ENCODE results near the gene ANXA11.
A peak's percentile ranks its signal among the peaks of the same experiment; 100 is the strongest.

ANXA11 gene

DNA sequence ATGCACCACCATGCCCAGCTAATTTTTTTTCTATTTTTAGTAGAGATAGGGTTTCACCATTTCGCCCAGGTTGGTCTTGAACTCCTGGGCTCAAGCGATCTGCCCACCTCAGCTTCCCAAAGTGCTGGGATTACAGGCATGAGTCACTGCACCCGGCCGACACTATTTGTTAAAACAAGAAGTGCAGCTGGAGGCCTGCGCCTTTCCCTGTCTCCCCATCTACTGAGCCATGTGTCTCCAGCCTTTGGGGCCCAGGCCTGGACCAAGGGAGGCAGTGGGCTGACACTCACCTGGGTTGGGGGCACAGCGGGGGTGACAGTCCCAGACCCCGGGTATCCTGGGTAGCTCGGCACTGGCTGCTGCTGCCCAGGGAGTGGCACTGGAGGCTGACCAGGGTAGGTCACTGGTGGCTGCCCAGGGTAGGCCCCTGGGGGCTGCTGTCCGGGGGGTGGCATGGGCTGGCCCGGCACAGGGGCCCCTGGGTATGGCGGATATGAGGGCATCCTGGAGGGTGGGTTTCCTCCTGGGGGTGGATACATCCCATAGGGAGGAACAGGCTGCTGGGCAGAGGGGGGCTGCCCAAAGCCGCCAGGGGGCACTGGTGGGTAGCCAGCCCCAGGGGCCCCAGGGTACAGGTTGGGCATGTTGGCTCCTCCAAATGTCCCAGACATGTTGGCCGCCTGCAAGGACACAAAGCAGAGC lies 36.5 kb downstream of the ANXA11 start:
- no peaks in the 10 kb centered on the region for H3K9me3 Mint-ChIP-seq
- H3K27me3 Mint-ChIP-seq (ENCODE audit: low read depth): no peaks in the 10 kb centered on the region
- peaks cover 16% of the 10 kb centered on the region for H3K4me1 Mint-ChIP-seq (ENCODE audit: low read depth)
- peaks cover 17% of the 10 kb centered on the region for H3K36me3 Mint-ChIP-seq (ENCODE audit: low read depth)
- H3K4me3 Mint-ChIP-seq: no peak overlapping the region
- no peak overlapping the region for H3K27ac Mint-ChIP-seq

DNA sequence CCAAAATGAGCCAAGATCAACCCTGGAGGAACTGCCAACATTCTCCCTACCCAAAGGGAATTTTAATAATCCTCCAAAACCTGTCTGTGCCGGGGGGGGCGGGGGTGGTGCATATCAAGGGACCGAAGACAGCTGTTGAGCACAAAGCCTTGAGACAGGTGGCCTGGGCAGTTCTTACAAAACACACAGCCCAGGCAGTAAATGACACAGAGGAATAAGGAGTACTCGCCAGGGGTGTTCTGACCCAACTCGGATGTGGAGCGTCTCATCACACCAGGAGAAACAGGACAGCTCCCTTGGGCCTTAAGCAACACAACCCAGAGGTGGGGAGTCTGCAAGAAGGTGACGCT lies 37.2 kb downstream of the ANXA11 start:
- H3K4me1 Mint-ChIP-seq (ENCODE audit: low read depth): peaks cover 14% of the 10 kb centered on the region
- H3K9me3 Mint-ChIP-seq: no peaks in the 10 kb centered on the region
- H3K36me3 Mint-ChIP-seq (ENCODE audit: low read depth): peaks cover 24% of the 10 kb centered on the region
- no peak overlapping the region for H3K4me3 Mint-ChIP-seq
- H3K27me3 Mint-ChIP-seq (ENCODE audit: low read depth): no peaks in the 10 kb centered on the region
- H3K27ac Mint-ChIP-seq: no peak overlapping the region

DNA sequence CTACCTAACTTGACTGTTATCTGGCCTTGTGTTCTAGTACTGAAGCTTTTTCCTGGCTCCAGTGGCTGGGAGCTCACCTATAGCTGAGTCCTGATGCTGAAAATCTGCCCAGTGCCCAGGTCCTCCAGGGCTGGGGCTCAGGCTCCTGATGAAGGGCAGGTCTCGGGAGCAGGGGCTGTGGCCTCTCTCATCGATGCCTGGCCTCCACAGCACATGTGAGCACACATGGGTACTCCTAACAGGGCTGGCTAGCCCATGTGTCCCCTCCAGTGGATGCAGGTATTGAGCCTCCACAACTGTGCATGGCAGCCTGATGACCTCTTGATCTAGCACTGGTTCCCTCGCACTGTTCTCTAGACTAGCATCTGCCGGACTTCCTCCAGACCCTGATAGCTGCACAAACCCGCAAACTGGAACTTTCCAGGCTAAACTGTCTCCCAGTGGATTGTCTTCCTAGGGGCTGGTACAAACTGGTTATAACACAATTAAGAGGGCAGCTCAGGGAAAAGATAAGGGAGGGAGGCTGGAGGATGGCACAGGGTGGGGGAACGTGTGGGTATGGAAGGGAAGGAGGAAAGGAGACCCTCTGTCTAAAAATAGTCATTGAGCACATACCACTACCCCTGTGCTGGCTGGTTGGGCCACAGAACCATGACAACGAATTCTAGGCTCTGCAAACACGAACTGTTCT lies 37.7 kb downstream of the ANXA11 start:
- Mint-ChIP-seq H3K4me3 (no peak overlapping the region), H3K27ac (no peak overlapping the region), H3K36me3 (ENCODE audit: low read depth) (peaks cover 29% of the 10 kb centered on the region)

DNA sequence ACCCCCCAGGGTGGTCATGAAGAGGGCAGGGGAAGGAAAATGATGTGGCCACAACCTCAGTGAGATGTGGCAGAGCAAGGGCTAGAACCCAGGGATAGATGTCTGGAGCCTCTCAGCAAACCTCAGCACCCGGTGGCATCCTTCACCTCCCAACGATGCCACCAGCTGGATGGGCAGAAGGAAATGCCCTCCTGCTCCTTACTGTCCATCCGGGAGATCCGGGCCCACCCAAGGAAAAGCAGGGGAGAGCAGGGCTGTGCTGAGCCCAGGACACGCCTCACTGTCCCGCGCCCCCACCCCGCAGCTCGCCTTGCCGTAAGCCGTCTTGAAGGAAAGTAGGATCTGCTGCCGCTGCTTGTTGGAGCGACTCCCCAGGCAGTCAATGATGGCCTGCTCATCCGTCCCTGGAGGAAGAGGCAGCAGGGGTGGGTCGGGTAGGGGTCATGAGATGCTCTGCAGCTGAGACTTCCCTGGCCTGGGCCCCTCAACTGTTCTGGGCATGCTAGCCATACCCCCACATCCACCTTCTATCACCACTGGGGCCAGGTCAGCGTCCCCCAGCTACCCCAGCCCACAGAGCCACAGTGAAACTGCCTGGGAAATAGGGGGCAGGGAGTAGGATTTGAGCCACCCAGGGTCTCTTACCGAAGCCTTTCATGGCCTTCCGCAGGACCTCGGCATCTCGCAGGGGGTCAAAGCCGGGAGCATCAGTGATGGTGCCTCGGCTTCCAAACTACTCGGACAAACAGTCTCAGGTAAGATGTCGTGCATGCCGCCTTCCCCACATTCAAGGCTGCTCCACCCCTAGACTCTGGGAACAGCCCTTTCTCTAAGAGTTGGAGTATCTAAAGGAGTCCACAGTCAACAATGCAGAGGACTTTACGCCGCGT lies 38.5 kb downstream of the ANXA11 start:
- H3K4me1 Mint-ChIP-seq (ENCODE audit: low read depth): peaks cover 12% of the 10 kb centered on the region
- H3K27ac Mint-ChIP-seq: no peak overlapping the region
- H3K4me3 Mint-ChIP-seq: no peak overlapping the region
- H3K9me3 Mint-ChIP-seq: no peaks in the 10 kb centered on the region
- no peaks in the 10 kb centered on the region for H3K27me3 Mint-ChIP-seq (ENCODE audit: low read depth)
- H3K36me3 Mint-ChIP-seq (ENCODE audit: low read depth): peaks cover 34% of the 10 kb centered on the region

More for the DNA sequence above, 37.7 kb downstream of the ANXA11 start:
- Mint-ChIP-seq H3K27me3 (ENCODE audit: low read depth) (no peaks in the 10 kb centered on the region), H3K9me3 (no peaks in the 10 kb centered on the region), H3K4me1 (ENCODE audit: low read depth) (peaks cover 12% of the 10 kb centered on the region)

DNA sequence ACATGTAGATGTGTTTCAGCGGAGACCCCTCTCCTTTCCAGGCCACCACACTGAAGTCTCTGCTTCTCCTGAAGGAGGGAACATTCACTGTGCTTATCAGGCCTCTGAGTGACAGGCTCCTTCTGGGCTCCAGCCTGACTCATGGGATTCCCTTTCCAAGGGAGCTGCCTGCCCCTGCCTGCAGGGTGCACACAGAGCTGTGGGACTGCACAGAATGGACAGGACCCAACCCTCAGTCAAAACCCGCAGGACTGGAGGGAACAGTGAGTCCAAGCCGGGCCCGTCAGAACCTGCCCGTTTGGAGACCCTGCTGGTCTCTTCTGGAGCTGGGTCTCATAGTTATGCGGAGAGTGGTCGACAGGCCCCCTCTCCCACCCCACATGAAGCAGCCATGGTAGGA lies 40.2 kb downstream of the ANXA11 start:
- H3K27ac Mint-ChIP-seq: no peak overlapping the region
- H3K36me3 Mint-ChIP-seq (ENCODE audit: low read depth): peaks cover 46% of the 10 kb centered on the region
- no peaks in the 10 kb centered on the region for H3K27me3 Mint-ChIP-seq (ENCODE audit: low read depth)
- peaks cover 11% of the 10 kb centered on the region for H3K4me1 Mint-ChIP-seq (ENCODE audit: low read depth)
- no peaks in the 10 kb centered on the region for H3K9me3 Mint-ChIP-seq
- no peak overlapping the region for H3K4me3 Mint-ChIP-seq

DNA sequence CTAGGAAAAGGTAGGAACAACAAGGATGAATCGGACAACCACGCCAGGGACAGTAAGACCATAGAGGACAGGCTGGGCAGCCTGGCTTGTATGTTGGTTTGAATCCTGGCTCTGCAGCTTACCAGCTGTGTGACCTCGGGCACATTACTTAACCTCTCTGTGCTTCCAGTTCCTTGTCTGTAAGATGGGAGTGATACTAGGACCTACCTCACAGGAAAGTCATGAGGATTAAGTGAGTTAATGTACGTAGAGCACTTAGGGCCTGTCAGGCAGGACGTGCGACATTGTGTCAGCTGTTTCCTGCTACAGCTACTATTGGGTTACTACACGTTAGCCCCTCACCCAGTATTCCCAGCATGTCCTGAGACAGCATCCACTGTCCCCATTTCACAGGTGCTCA lies 40.7 kb downstream of the ANXA11 start:
- Mint-ChIP-seq H3K36me3 (ENCODE audit: low read depth) (peaks cover 45% of the 10 kb centered on the region), H3K4me3 (no peak overlapping the region), H3K27me3 (ENCODE audit: low read depth) (no peaks in the 10 kb centered on the region), H3K27ac (no peak overlapping the region), H3K9me3 (no peaks in the 10 kb centered on the region), H3K4me1 (ENCODE audit: low read depth) (peaks cover 9% of the 10 kb centered on the region)

DNA sequence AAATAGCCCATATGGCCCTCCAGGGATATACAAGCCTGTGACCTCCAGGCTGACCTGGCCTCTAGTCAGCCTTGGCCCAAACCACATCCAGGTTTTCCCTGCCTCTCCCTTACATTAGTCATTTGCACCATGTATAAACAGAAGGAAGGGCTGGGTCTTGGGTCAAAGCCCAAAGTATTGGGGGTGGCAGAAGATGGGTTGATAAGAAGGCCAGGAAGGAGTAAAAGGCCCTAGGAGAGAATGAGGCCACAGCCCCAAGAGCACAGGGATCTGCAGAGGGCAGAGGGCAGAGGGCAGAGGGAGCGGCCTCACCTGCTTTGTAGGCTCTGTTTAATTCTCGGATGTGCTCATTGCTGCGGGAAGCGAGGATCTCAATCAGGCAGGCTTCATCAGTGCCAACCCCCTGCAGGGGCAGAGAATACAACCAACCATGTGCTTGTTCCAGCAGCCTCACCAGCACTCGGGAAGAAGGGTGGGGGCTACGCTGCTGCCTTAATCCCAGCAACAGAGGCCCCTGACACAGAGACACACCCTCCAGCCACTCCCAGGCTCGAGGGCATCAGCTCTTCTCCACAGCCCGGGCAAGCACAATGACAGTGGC lies 41.5 kb downstream of the ANXA11 start:
- no peak overlapping the region for H3K27ac Mint-ChIP-seq
- peaks cover 50% of the 10 kb centered on the region for H3K36me3 Mint-ChIP-seq (ENCODE audit: low read depth)
- no peaks in the 10 kb centered on the region for H3K27me3 Mint-ChIP-seq (ENCODE audit: low read depth)
- H3K4me3 Mint-ChIP-seq: no peak overlapping the region
- no peaks in the 10 kb centered on the region for H3K9me3 Mint-ChIP-seq
- H3K4me1 Mint-ChIP-seq (ENCODE audit: low read depth): peaks cover 15% of the 10 kb centered on the region

DNA sequence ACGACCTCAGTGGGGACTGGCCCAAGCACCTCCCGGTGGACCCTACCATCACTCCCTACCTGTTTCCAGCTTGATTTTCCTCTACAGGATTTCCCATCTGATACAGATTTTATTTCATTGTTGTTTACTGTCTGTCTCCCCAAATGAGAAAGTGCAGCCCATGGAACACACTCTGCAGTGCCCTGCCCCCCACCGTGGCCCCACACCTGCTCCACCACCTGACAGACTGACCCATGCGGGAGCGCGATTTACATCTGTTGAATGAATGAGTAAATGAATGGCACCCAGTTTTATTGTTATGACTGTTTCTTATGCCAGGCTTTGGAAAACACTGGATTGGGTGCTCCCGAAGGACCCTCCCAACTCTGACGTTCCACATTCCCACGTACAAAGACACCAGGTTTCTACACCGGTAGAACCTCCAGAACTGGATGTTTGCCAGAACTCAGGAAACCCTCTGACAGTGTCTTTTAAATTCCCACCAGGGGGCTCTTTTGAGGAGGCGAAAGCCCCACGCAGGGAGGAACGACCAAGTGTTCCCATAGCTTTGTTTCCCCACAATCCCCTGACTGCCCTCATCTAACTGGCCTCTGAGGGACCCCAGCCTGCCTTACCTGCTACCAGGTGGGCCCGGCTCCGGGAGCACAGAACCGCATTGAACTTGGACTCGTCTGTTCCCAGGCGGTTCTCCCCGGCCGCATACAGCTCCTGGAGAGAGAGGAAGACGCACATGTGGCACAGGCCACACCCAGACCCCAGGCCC lies 43.8 kb downstream of the ANXA11 start:
- Mint-ChIP-seq H3K4me1 (ENCODE audit: low read depth) (peaks cover 16% of the 10 kb centered on the region), H3K27me3 (ENCODE audit: low read depth) (no peaks in the 10 kb centered on the region), H3K9me3 (no peaks in the 10 kb centered on the region), H3K4me3 (no peak overlapping the region), H3K27ac (no peak overlapping the region), H3K36me3 (ENCODE audit: low read depth) (peaks cover 67% of the 10 kb centered on the region)

DNA sequence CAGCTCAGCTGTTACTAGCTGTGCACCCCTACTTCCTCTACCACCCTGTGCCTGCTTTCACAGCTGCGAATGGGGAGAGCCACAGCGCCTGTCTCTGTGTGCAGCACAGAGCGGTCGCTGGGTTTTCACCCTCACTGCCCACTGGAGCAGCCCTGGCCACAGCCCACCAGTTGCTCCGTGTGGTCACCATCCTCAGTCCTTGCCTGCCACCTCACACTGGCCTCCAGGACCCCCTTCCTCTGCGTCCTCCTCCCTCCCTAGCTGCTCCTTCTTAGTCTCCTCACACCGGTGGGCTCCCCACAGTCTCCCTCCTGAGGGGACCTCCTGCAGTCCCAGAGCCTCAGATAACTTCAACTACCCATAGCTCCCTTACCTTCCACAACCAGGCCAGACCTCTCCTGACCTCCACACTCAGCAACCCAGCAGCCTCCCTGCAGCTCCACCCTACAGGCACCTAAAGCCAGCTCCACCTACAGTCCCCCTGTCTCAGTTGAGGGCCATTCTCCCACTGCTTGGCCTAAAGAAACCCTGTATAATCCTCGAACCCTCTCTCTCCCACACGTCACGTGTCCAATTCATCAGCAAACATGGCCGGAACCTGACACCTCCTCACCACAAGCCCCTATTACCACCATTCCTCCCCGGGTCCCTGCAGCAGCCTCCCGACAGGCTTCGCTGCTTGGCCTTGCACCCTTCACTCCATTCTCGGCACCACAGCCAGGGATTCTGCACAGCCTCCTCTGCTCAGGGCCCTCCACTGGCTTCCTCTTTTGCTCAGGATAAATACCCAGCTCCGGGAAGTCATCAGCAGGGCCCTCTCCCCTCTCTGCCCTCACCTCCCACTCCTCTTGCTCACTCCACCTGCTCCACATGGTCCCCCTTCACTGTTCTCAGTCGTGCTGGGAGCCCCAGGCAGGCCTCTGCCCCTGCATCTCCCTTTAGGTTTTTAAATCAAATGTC lies 44.7 kb downstream of the ANXA11 start:
- H3K27ac Mint-ChIP-seq: no peak overlapping the region
- H3K27me3 Mint-ChIP-seq (ENCODE audit: low read depth): no peaks in the 10 kb centered on the region
- H3K9me3 Mint-ChIP-seq: no peaks in the 10 kb centered on the region
- no peak overlapping the region for H3K4me3 Mint-ChIP-seq
- peaks cover 68% of the 10 kb centered on the region for H3K36me3 Mint-ChIP-seq (ENCODE audit: low read depth)
- peaks cover 12% of the 10 kb centered on the region for H3K4me1 Mint-ChIP-seq (ENCODE audit: low read depth)

DNA sequence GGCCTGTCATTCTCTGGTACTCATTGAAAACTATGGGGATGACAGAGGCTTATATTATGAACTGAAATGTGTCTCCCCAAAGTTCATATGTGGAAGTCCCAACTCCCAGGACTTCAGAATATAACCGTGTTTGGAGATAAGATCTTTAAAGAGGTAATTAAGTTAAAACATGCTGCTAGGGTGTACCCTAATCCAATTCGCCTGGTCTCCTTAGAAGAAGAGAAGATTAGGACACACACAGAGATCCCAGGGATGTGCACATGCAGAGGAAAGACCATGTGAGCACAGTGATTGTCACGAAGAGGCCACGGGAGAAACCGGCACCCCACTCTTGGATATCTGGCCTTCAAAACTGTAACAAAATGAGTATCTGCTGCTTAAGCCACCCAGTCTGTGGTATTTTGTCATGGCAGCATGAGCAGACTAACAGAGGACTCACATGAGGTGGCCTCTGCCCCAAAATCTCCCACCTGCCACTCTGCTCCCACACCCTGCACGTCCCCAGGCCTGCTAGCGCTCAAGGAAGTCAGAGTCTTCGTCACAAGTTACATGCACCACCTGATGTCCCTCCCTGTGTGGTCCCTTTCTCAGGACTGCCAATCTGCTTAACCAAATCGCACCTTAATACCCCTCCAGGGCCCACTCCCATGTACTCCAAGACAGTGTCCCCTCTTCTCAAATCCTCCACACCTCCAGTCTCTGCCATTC lies 46.0 kb downstream of the ANXA11 start:
- Mint-ChIP-seq H3K27me3 (ENCODE audit: low read depth) (no peaks in the 10 kb centered on the region), H3K27ac (peak overlapping the region; percentile 31), H3K36me3 (ENCODE audit: low read depth) (peaks cover 77% of the 10 kb centered on the region), H3K9me3 (no peaks in the 10 kb centered on the region), H3K4me3 (no peak overlapping the region), H3K4me1 (ENCODE audit: low read depth) (peaks cover 10% of the 10 kb centered on the region)

DNA sequence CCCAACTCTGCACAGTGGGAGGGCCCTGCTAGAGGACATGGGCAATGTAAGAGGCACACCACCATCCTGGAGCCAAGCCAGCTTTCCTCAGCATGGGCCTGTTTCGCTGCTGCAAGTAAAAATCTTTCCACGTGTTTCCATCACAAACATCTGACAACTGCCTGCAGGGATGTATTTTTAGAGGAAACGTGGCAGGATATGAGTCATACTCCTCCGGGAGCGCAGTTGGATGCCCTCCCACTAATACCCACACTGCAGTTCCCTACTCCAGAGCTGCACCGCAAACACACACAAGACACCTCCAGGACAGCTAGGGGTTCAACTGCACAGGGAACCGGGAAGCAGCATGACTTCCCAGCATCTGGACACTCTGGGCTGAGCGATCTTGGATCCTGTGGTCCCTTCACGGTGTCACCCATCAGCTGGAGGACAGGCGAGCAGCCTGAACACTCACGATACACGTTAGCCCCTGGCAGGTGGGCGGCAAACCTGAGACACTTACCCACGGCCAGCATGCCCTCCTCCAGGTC lies 46.7 kb downstream of the ANXA11 start:
- H3K27me3 Mint-ChIP-seq (ENCODE audit: low read depth): no peaks in the 10 kb centered on the region
- no peak overlapping the region for H3K4me3 Mint-ChIP-seq
- peaks cover 74% of the 10 kb centered on the region for H3K36me3 Mint-ChIP-seq (ENCODE audit: low read depth)
- no peak overlapping the region for H3K27ac Mint-ChIP-seq
- no peaks in the 10 kb centered on the region for H3K9me3 Mint-ChIP-seq
- H3K4me1 Mint-ChIP-seq (ENCODE audit: low read depth): peaks cover 10% of the 10 kb centered on the region

DNA sequence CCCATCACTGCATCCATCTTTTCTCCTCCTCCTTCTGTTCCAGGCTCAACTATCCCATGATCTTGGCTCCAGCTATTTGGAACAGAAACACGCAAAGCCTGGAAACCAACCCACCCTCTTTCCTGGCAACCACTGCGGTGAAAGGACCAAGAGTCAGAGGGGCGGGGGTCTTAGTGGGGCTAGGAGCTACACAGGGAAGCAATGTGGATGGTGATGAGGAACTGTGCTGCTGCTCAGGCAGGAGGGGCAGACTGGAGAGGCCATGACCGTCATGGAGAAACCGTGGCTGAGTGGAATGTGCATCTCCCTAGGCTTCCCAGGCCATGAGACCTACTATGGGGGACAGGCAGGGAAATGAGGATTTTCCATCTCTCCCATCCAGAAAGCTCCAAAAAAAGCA lies 47.2 kb downstream of the ANXA11 start:
- H3K27me3 Mint-ChIP-seq (ENCODE audit: low read depth): no peaks in the 10 kb centered on the region
- H3K4me1 Mint-ChIP-seq (ENCODE audit: low read depth): peaks cover 10% of the 10 kb centered on the region
- H3K27ac Mint-ChIP-seq: peak overlapping the region; percentile 24
- no peak overlapping the region for H3K4me3 Mint-ChIP-seq
- H3K9me3 Mint-ChIP-seq: no peaks in the 10 kb centered on the region
- H3K36me3 Mint-ChIP-seq (ENCODE audit: low read depth): peaks cover 72% of the 10 kb centered on the region
